ENCODE results near the gene SPTB. TPM values are rescaled to one million over a fixed set of nuclear protein-coding genes. Genes with fewer than 3 reads are reported as not detected.

Gene SPTB
- total RNA-seq, 8 experiments from 2014 or later, result 0.25 to 9.4 (median 0.84) TPM

DNA sequence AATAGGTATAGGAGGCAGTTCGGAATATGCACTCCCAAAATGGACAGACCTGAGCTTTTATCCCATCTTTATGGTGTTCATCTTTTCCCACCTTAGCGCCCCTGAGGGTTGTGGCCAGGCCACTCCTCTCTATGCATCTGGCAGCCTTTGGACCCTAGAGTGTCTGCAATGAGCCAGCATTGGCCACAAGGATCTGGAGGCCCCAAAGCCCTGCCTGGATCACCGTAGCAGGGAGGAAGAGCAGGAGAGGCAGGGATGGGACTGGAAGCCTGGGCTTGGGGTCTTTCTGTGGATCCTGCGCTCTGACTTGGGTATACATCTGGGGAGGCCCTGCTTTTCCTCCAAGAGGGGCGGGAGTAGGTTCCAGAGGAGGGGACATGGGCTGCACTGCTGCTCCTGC lies 123.0 kb downstream of the SPTB start:
- in situ Hi-C loops (cut with MboI; ENCODE audit: low pct_unique_long_range_greater_than_20kb in 2 of 9, low sequenced_read_pairs in 9 of 9, unreplicated experiment in 9 of 9), result loop anchor here in 2 of 9 experiments (25.0 kb wide), 1 partner anchor 94 kb away; no protein-coding TSS in a partner anchor
- whole genome bisulfite sequencing, 10 experiments, result 56 to 100% (median 84%) methylated on average over 1 to 3 of the region's 5 CpGs; no CpG with 5 or more reads in 3 of the 10 experiments
- no peak for ATAC-seq (replicated peaks in 6 of 8)
- Histone ChIP-seq H3K4me1 (replicated peaks in 1 of 2) (peaks cover 12 to 18% of the 10 kb centered on the region in 2 donors), H3K4me3 (no peak overlapping the region), H3K27ac (no peak overlapping the region)

DNA sequence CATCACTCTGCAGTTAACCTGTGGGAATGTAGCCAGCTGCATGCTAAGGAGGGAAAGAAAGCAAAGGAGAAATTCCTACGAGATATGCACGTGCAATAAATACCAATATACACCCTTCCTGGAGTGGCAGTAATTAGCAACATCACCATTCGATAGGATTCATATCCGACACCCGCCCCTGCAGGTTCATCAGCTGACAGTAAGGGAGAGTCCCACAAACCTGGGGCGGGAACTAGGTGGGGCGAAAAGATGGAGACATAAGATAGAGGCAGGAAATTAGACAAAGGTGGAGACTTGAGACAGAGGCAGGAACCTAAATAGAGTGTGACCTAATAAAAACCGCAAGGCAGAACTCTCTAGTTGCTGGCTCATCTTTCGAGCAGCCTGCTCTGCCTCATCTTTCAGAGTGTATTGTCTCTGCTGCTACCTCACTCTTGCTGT lies 123.9 kb downstream of the SPTB start:
- Histone ChIP-seq H3K27ac (no peak overlapping the region), H3K4me1 (replicated peaks in 1 of 2) (peaks cover 12% of the 10 kb centered on the region in 2 donors), H3K4me3 (no peak overlapping the region)
- in situ Hi-C loops (cut with MboI; ENCODE audit: low pct_unique_long_range_greater_than_20kb in 2 of 9, low sequenced_read_pairs in 9 of 9, unreplicated experiment in 9 of 9), result loop anchor here in 2 of 9 experiments (25.0 kb wide), 1 partner anchor 94 kb away; no protein-coding TSS in a partner anchor
- peak in 3 of 8 experiments; percentile 7 to 65 (median 35) for ATAC-seq (replicated peaks in 6 of 8)
- WGBS, 10 experiments, result 0 to 100% (median 60%) methylated on average over 1 to 9 of the region's 9 CpGs; no CpG with 5 or more reads in 2 of the 10 experiments

DNA sequence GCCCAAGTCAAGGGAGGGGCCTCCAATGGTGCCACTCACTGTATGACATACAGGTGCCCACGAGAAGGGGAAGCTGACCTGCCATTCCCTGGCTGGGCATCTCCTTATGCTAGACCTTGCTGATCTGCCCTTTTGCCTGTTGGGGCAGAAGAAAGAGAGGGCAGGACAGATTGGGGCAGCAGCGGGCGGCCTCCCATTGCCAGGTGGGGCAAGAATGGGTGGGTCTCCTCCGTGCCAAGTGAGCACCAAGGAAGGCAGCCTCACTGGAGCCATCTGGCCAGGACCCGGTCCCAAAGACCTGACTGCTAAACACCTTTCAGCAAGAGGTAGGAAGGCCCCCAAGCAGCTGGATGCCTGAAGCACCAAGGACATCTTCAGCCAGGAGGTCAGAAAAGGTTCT lies 125.0 kb downstream of the SPTB start:
- WGBS, 10 experiments, result 50 to 100% (median 100%) methylated on average over 1 to 2 of the region's 5 CpGs; no CpG with 5 or more reads in 6 of the 10 experiments
- Histone ChIP-seq H3K4me1 (replicated peaks in 1 of 2) (peaks cover 12% of the 10 kb centered on the region in 2 donors), H3K27ac (no peak overlapping the region), H3K4me3 (no peak overlapping the region)
- ATAC-seq (replicated peaks in 6 of 8), result no peak
- in situ Hi-C loops (cut with MboI; ENCODE audit: low pct_unique_long_range_greater_than_20kb in 2 of 9, low sequenced_read_pairs in 9 of 9, unreplicated experiment in 9 of 9), result loop anchor here in 2 of 9 experiments (25.0 kb wide), 1 partner anchor 92 kb away; no protein-coding TSS in a partner anchor

DNA sequence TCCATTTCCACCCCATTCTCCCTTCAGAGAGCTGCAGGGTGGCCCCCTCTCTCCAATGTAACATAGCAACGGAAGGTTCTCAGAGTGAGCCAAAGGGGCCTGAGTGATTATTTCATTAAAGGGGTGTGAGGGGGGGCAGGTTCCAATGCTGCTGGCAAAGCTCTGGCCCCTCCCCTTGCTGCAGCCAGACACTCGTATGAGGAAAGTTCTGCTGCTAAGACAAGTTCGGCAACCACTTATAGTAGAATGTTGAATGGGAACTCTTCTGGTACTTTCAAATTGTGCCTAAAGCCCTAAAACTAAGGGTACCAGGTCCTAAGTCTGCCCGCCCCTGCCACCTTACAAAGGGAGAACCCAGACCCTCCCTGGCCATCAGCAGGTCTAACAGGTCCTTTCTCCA lies 125.7 kb downstream of the SPTB start:
- 86 to 100% (median 92%) methylated on average over 1 to 3 of the region's 4 CpGs; no CpG with 5 or more reads in 5 of the 10 experiments for whole genome bisulfite sequencing, 10 experiments
- Histone ChIP-seq H3K4me3 (no peak overlapping the region), H3K27ac (no peak overlapping the region), H3K4me1 (replicated peaks in 1 of 2) (peaks cover 10 to 12% of the 10 kb centered on the region in 2 donors)
- in situ Hi-C loops (cut with MboI; ENCODE audit: low pct_unique_long_range_greater_than_20kb in 2 of 9, low sequenced_read_pairs in 9 of 9, unreplicated experiment in 9 of 9), result loop anchor here in 2 of 9 experiments (25.0 kb wide), 1 partner anchor 92 kb away; no protein-coding TSS in a partner anchor
- no peak for ATAC-seq (replicated peaks in 6 of 8)

DNA sequence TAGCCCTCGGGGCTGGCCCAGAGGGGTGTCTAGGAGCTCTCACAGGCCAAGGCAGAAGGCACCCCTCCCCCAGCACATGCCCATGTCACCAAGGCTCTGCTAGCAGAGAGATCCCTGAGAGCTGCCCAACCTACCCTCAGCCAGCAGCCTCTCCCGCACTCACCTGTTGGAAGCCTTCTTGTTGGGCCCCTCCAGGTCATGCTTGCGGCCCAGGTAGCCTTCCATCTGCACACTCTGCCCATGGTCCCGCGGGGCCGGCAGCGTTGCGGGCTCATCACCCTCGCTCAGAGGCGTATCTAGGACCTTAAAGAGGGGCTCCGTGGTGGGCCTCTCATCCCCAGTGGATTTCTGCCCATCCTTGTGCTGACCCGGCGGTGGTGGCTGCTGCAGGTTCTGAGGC lies 126.3 kb downstream of the SPTB start:
- Histone ChIP-seq H3K4me3 (no peak overlapping the region), H3K27ac (no peak overlapping the region), H3K4me1 (replicated peaks in 1 of 2) (peaks cover 4 to 6% of the 10 kb centered on the region in 2 donors)
- in situ Hi-C loops (cut with MboI; ENCODE audit: low pct_unique_long_range_greater_than_20kb in 2 of 9, low sequenced_read_pairs in 9 of 9, unreplicated experiment in 9 of 9), result loop anchor here in 2 of 9 experiments (25.0 kb wide), 1 partner anchor 91 kb away; no protein-coding TSS in a partner anchor
- ATAC-seq (replicated peaks in 6 of 8), result no peak
- WGBS, 10 experiments, result 90 to 100% (median 91%) methylated on average over 1 to 10 of the region's 13 CpGs; no CpG with 5 or more reads in 5 of the 10 experiments

DNA sequence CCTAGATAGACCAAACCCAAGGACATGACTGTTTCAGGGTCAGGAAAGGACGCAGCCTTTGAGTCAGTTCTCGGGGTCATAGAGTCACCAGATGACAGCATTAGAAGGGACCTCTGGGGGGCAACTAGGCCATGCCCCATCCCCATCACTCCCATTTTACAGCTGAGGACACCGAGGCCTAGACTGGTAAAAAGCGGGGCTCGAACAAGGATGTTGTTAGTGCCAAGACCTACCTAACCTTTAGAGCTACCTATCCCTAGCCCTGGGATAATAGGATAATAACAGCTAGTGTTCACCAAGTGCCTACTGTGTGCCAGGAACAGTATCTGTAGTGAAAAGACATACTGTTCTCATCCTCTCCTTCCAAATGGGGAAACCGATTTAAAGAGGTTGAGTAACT lies 126.8 kb downstream of the SPTB start:
- in situ Hi-C loops (cut with MboI; ENCODE audit: low pct_unique_long_range_greater_than_20kb in 2 of 9, low sequenced_read_pairs in 9 of 9, unreplicated experiment in 9 of 9), result loop anchor here in 2 of 9 experiments (25.0 kb wide), 1 partner anchor 91 kb away; no protein-coding TSS in a partner anchor
- 83 to 100% (median 100%) methylated on average over 1 to 4 of the region's 6 CpGs; no CpG with 5 or more reads in 5 of the 10 experiments for WGBS, 10 experiments
- no peak overlapping the region for H3K4me3 ChIP-seq
- H3K27ac ChIP-seq, result no peak overlapping the region
- ATAC-seq (replicated peaks in 6 of 8), result no peak
- peaks cover 0 to 2% of the 10 kb centered on the region in 2 donors for H3K4me1 ChIP-seq (replicated peaks in 1 of 2)

DNA sequence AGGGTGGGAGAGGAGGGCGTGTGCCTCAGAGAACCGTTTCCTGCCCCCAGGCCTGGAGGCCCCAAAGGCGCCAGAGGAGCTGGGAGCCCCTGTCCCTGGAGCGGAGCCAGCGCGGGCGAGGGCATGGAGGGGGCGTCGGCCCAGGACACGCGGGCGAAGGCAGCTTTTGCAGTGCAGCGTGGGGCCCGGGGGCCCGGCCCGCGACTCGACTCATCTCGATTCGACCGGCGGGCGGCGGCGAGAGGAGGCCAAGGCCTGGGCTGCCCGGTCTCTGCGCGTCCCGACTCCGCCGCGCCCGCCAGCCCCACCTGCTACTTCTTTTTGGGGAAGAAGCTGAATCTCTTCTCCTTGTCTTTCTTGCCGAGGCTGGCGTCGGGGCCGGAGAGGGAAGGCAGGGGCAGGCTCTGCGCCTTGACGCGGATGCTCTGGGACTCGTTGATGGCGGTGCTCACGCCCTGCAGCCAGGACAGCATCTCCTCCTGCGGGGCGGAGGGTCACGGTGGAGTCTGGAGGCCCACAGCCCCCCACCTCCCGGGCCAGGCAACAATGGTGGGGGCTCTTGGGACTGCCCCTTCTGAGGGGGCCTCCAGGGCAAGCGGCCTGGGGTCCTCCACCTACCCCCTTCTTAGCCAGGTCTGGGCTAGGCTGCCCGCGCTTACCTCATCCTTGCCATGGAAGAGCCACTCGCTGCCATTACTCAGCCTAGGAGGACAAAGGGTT lies 130.6 kb downstream of the SPTB start:
- no peaks in the 10 kb centered on the region for H3K4me1 ChIP-seq (replicated peaks in 1 of 2)
- in situ Hi-C loops (cut with MboI; ENCODE audit: low pct_unique_long_range_greater_than_20kb in 2 of 9, low sequenced_read_pairs in 9 of 9, unreplicated experiment in 9 of 9), result no loop called here
- no peak overlapping the region for H3K4me3 ChIP-seq
- no peak overlapping the region for H3K27ac ChIP-seq
- no peak for ATAC-seq (replicated peaks in 6 of 8)
- WGBS, 10 experiments, result 80 to 92% (median 88%) methylated on average over 1 to 5 of the region's 51 CpGs; no CpG with 5 or more reads in 7 of the 10 experiments

DNA sequence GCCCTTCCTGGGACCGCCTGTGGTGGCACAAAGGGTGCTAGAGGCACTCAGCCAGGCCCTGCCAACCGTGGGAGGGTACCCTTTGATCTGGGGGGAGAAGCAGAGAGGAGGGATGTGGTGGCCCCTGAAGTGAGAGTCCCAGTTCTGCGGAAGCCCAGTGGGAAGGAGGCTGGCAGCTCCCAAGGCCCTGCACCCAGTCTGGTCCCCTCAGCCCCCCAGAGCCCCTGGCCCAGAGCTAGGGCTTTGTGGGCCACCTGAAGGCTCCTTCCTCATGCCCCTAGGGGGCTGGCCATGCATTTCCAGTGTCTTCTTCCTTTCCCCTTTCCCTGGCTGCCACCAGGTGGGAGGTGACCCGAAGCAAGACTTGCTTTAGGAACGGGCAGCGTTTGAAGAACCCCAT lies 131.2 kb downstream of the SPTB start:
- in situ Hi-C loops (cut with MboI; ENCODE audit: low pct_unique_long_range_greater_than_20kb in 2 of 9, low sequenced_read_pairs in 9 of 9, unreplicated experiment in 9 of 9), result no loop called here
- no peak for ATAC-seq (replicated peaks in 6 of 8)
- Histone ChIP-seq H3K27ac (no peak overlapping the region), H3K4me3 (no peak overlapping the region), H3K4me1 (replicated peaks in 1 of 2) (peaks cover 0 to 4% of the 10 kb centered on the region in 2 donors)
- 67 to 100% (median 83%) methylated on average over 1 to 4 of the region's 6 CpGs; no CpG with 5 or more reads in 5 of the 10 experiments for WGBS, 10 experiments

DNA sequence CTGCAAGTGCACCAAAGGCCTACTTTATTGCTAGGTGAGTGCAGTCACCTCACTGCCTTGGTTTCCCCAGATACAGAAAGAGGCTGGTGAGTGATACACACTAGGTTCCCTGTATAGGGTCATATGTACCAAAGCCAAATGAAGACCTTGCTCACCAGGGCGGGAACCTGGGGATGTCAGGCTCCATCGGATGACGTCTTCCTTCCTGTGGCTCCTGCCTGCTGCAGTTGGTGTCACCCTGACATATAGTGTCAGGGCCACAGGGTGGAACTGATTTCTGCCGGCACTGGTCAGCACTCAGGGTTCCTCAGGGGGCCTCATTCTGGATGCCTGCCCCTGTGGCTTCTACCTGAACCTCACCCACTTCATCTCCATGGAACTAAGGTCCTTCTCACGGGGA lies 132.4 kb downstream of the SPTB start:
- 85 to 100% (median 94%) methylated on average over 1 to 4 of the region's 5 CpGs; no CpG with 5 or more reads in 6 of the 10 experiments for WGBS, 10 experiments
- H3K4me3 ChIP-seq, result no peak overlapping the region
- no peak overlapping the region for H3K27ac ChIP-seq
- peaks cover 0 to 4% of the 10 kb centered on the region in 2 donors for H3K4me1 ChIP-seq (replicated peaks in 1 of 2)
- no peak for ATAC-seq (replicated peaks in 6 of 8)
- in situ Hi-C loops (cut with MboI; ENCODE audit: low pct_unique_long_range_greater_than_20kb in 2 of 9, low sequenced_read_pairs in 9 of 9, unreplicated experiment in 9 of 9), result no loop called here

DNA sequence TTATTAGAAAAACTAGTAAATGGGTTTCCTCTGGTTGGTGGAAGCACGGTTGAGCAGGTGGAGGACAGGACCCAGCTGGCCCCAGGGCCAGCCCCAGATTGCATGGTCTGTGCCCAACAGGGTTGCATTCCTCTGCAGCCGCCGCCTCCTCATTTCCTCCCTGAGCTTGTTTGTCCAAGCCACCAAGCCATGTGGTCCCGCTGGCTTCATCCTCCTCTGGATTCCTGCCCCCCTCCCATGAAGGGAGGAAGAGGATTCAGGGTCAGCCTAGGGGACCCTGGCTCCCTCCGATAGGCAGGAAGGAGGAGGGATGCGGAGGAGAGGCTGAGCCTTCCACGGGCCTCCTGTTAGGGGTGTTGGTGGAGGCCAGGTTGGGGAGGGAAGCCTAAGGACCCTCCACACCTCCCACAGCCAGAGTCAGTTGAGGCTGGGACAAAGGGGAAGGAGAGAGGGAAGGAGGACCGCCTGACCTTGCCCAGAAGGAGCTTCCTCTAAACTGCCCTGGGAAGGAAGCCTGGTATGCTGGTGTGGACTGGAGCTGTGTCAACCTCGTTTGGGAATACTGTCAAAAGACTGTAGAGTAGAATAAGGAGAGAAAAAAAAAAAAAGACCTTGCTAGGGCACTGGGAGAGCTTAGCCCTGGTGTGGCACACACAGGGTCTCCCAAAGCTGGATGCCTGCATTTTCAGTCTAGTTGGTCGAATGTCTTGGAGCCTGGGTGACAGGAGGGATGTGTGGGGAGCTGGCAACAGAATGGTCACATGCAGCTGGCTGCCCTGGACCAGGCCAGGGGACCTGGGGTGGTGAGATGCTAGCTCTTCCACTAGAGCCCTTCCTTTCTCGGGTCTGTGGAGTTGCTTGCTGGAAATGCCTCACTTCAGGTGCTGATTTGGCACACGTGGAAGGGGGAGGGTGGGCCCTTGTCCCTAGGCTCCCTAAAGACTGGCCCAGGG lies 133.1 kb downstream of the SPTB start:
- Histone ChIP-seq H3K27ac (no peak overlapping the region), H3K4me1 (replicated peaks in 1 of 2) (peaks cover 0 to 4% of the 10 kb centered on the region in 2 donors)
- ATAC-seq (replicated peaks in 6 of 8), result no peak

DNA sequence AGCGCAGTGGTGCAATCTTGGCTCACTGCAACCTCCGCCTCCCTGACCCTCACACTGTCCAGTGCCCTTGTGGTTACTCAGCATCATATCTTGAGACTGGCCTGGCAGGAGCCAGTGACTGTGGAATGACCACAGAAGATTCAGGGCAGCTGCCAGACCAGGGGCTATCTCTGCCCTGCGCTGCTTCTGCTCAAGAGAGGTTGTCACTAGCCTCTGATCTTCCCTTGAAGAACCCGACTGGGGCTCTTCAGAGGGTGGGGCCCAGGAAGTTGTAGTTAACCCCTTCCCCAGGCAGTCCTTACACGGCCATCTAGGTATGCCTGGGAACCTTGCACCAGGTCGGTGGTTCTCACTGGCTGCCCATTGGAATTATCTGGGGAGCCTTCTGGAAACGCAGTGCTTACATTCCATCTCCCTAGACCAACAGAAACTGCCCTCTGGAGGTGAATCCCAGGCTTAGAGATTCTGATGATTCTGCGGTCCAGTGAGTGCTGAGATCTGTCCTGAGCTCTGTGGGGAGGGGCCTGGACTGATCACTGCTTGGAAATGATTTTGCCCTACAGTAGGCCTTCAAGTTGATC lies 134.1 kb downstream of the SPTB start:
- 20 to 100% (median 82%) methylated on average over 1 to 4 of the region's 8 CpGs; no CpG with 5 or more reads in 4 of the 10 experiments for WGBS, 10 experiments
- H3K4me1 ChIP-seq (replicated peaks in 1 of 2), result peaks cover 0 to 4% of the 10 kb centered on the region in 2 donors
- no peak overlapping the region for H3K27ac ChIP-seq
- no peak overlapping the region for H3K4me3 ChIP-seq
- peak in 2 of 8 experiments; percentile 35 to 52 for ATAC-seq (replicated peaks in 6 of 8)
- in situ Hi-C loops (cut with MboI; ENCODE audit: low pct_unique_long_range_greater_than_20kb in 2 of 9, low sequenced_read_pairs in 9 of 9, unreplicated experiment in 9 of 9), result no loop called here

More for the DNA sequence above, 133.1 kb downstream of the SPTB start:
- 30 to 100% (median 86%) methylated on average over 1 to 5 of the region's 12 CpGs for WGBS, 10 experiments
- H3K4me3 ChIP-seq, result no peak overlapping the region
- in situ Hi-C loops (cut with MboI; ENCODE audit: low pct_unique_long_range_greater_than_20kb in 2 of 9, low sequenced_read_pairs in 9 of 9, unreplicated experiment in 9 of 9), result no loop called here

DNA sequence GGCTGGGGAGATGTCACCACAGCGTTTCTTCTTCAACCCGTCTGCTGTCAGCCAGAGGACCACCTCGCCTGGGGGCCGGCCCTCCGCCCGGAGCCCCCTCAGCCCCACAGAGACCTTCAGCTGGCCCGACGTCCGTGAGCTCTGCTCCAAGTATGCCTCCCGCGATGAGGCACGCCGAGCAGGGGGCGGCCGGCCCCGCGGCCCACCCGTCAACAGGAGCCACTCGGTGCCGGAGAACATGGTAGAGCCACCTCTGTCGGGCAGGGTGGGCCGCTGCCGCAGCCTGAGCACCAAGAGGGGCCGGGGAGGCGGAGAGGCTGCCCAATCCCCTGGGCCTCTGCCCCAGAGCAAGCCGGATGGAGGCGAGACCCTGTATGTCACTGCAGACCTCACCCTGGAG lies 136.6 kb downstream of the SPTB start:
- Histone ChIP-seq H3K4me1 (replicated peaks in 1 of 2) (peaks cover 0 to 4% of the 10 kb centered on the region in 2 donors), H3K4me3 (no peak overlapping the region), H3K27ac (no peak overlapping the region)
- WGBS, 10 experiments, result 97 to 100% (median 100%) methylated on average over 1 to 12 of the region's 27 CpGs; no CpG with 5 or more reads in 7 of the 10 experiments
- in situ Hi-C loops (cut with MboI; ENCODE audit: low pct_unique_long_range_greater_than_20kb in 2 of 9, low sequenced_read_pairs in 9 of 9, unreplicated experiment in 9 of 9), result no loop called here
- no peak for ATAC-seq (replicated peaks in 6 of 8)
